ENCODE data around the gene RHBDD1. TPM values are rescaled to one million over a fixed set of nuclear protein-coding genes. Genes with fewer than 3 reads are reported as not detected.

RHBDD1 gene
- total and polyA plus RNA-seq, 9 donors, result 11.5 to 95.8 (median 49.5) TPM

- no peak for TF ChIP-seq CTCF (IDR thresholded peaks at IDR 0.05)
- TF ChIP-seq EP300 (IDR thresholded peaks at IDR 0.05), result no peak
- TF ChIP-seq POLR2A (IDR thresholded peaks at IDR 0.05), result no peak
- Histone ChIP-seq H3K27me3 (no peaks in the 10 kb centered on the region), H3K9me3 (no peaks in the 10 kb centered on the region), H3K4me3 (no peak overlapping the region), H3K27ac (no peak overlapping the region), H3K4me1 (ENCODE audit: insufficient read depth) (no peaks in the 10 kb centered on the region), H3K36me3 (no peaks in the 10 kb centered on the region)
- intact Hi-C loops (cut with DNase I), result no loop called here
- WGBS, 3 donors, result 89 to 91% (median 91%) methylated on average over 16 of the region's 16 CpGs
- DNase-seq, result no peak
Observed at GRCh38 chr2:227006189-227006897, 170.5 kb downstream of the RHBDD1 start.

GRCh38 chr2:227007148-227007547 lies 171.3 kb downstream of the RHBDD1 start:
- intact Hi-C loops (cut with DNase I), result no loop called here
- TF ChIP-seq CTCF (IDR thresholded peaks at IDR 0.05) (no peak), EP300 (IDR thresholded peaks at IDR 0.05) (no peak), POLR2A (IDR thresholded peaks at IDR 0.05) (no peak)
- Histone ChIP-seq H3K36me3 (no peaks in the 10 kb centered on the region), H3K9me3 (no peaks in the 10 kb centered on the region), H3K4me3 (no peak overlapping the region), H3K4me1 (ENCODE audit: insufficient read depth) (no peaks in the 10 kb centered on the region), H3K27me3 (no peaks in the 10 kb centered on the region), H3K27ac (no peak overlapping the region)
- 76 to 83% (median 79%) methylated on average over 9 of the region's 9 CpGs for WGBS, 3 donors
- no peak for DNase-seq

GRCh38 chr2:227007940-227008339 lies 172.1 kb downstream of the RHBDD1 start:
- H3K4me3 ChIP-seq, result no peak overlapping the region
- intact Hi-C loops (cut with DNase I), result no loop called here

GRCh38 chr2:227010433-227010832 lies 174.6 kb downstream of the RHBDD1 start:
- WGBS, 3 donors, result 50 to 59% (median 52%) methylated on average over 3 of the region's 3 CpGs

More at GRCh38 chr2:227007940-227008339, 172.1 kb downstream of the RHBDD1 start:
- no peaks in the 10 kb centered on the region for H3K9me3 ChIP-seq
- no peak for DNase-seq
- H3K27ac ChIP-seq, result no peak overlapping the region
- no peaks in the 10 kb centered on the region for H3K27me3 ChIP-seq
- 93 to 95% (median 93%) methylated on average over 17 of the region's 17 CpGs for WGBS, 3 donors
- no peaks in the 10 kb centered on the region for H3K36me3 ChIP-seq
- no peaks in the 10 kb centered on the region for H3K4me1 ChIP-seq (ENCODE audit: insufficient read depth)
- TF ChIP-seq CTCF (IDR thresholded peaks at IDR 0.05), result no peak
- TF ChIP-seq EP300 (IDR thresholded peaks at IDR 0.05), result no peak
- no peak for TF ChIP-seq POLR2A (IDR thresholded peaks at IDR 0.05)

More at GRCh38 chr2:227010433-227010832, 174.6 kb downstream of the RHBDD1 start:
- H3K9me3 ChIP-seq, result no peaks in the 10 kb centered on the region
- no peak for DNase-seq
- no peak overlapping the region for H3K4me3 ChIP-seq
- H3K27ac ChIP-seq, result no peak overlapping the region
- TF ChIP-seq EP300 (IDR thresholded peaks at IDR 0.05) (no peak), CTCF (IDR thresholded peaks at IDR 0.05) (no peak), POLR2A (IDR thresholded peaks at IDR 0.05) (no peak)
- intact Hi-C loops (cut with DNase I), result no loop called here
- no peaks in the 10 kb centered on the region for H3K4me1 ChIP-seq (ENCODE audit: insufficient read depth)
- H3K27me3 ChIP-seq, result no peaks in the 10 kb centered on the region
- H3K36me3 ChIP-seq, result no peaks in the 10 kb centered on the region
